Measurements from ENCODE around the gene PLEKHA5.
"Not testable (repeated sequence)": the region's sequence is repeated elsewhere in the genome, so short reads cannot be mapped to it uniquely, and the experiment has no call there.

Gene PLEKHA5

DNA sequence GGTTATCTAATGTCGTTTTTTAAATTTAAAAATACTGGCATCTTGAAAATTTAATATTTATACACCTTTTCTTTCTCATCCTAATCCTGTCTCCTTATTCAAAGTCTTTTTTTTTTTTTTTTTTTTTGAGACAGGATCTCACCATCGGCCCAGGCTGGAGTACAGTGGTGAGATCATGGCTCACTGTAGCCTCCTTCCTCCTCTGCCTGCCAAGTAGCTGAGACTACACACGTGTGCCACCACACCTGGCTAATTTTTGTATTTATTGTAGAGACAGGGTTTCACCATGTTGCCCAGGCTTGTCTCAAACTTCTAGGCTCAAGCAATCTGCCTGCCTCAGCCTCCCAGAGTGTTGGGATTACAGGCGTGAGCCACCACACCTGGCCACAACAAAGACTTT, 221.3 kb downstream of the PLEKHA5 start:
- DNase-seq (ENCODE audit: low read depth), result not testable (repeated sequence)

GRCh38 chr12:19351346-19351745, 221.8 kb downstream of the PLEKHA5 start:
- DNase-seq (ENCODE audit: low read depth), result no peak

DNA sequence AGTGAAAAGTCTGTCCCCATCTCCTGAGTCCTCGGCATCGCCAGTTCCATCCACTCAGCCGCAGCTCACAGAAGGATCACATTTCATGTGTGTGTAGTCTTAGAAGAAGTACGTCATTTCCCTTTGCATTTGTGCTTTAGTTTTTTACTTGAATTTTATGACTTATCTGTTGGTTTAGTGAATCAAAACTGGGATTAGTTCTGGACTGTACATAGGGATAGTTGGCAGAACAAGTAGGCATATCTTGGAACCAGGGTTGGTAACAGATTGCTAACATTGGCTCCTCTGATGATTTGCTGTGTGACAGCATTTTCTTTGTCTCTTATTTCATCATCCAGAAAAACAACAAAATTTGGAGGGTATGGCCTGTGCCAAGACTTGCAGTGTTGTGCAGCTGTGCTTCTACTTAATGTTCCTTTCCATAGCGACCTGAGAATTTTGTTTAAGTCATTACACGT, 240.2 kb downstream of the PLEKHA5 start:
- DNase-seq (ENCODE audit: low read depth), result no peak

DNA sequence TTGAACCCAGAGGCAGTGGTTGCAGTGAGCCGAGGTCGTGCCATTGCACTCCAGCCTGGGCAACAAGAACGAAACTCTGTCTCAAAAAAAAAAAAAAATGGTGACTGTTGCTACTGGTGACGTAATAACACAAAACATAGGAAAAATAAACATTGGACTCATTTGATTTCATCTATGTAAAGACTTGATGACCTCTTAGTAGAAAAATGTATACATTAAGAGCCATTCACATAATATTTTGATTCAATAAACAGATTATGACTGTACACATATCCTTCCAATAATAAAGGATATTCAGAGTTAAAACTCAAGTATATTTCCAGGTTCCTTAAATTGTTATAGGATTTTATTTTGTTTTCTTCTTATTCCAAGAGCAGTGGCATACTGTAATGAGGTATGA, 244.1 kb downstream of the PLEKHA5 start:
- DNase-seq (ENCODE audit: low read depth), result no peak

- no peak for DNase-seq (ENCODE audit: low read depth)
These were observed 246.4 kb downstream of the PLEKHA5 start for GRCh38 chr12:19375888-19376287.

- no peak for DNase-seq (ENCODE audit: low read depth)
These were observed 247.2 kb downstream of the PLEKHA5 start for GRCh38 chr12:19376691-19377090.

- DNase-seq (ENCODE audit: low read depth), result peak; percentile 22
These were observed 252.6 kb downstream of the PLEKHA5 start for GRCh38 chr12:19382111-19382526.

- DNase-seq (ENCODE audit: low read depth), result no peak
These were observed 253.0 kb downstream of the PLEKHA5 start for GRCh38 chr12:19382563-19382962.

DNA sequence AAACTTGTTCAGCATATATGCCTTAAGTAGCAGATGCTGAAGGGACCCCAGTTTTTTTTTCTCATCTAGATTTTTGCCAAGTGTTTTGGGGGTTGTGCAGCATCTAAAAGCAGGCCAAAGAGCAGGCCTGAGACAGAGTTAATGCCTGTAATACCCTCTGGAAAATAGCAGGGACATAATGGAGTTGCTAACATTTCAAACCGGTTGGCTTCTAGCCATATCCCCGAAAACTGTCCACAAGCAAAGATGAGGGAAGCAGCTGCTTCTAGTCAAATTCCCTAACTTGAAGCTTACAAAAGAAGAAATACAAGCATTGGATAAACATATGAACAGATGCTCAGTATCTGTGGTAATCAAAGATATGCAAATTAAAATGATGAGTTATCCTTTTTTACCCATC, 257.6 kb downstream of the PLEKHA5 start:
- DNase-seq (ENCODE audit: low read depth), result no peak

- DNase-seq (ENCODE audit: low read depth), result no peak
These were observed 258.6 kb downstream of the PLEKHA5 start for GRCh38 chr12:19388131-19388549.

DNA sequence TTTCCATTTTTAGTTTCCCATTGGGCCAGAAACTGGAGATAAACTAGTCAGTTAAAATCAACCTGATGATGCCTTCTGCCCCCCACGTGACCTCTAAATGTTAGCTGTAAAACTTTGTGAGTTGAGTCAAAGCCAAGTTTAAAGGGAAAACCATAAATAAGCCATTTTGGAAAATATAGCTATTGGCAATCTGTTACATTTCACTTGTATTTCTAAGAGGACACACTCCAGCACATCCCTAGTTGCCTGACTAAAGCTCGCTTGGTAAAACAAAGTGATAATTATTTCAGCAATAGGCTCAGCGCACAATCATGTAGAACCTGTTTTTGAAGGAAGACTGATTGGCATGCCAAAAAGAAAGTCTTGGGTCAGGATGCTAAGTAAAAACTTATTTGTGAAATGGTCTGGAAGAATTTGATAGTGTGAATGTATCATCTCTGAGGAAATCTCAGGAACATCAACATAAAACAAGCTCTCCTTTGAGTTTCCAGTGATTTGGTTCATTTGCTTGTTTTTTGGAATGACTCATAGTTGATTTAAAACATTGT, 260.6 kb downstream of the PLEKHA5 start:
- no peak for DNase-seq (ENCODE audit: low read depth)

- DNase-seq (ENCODE audit: low read depth), result not testable (repeated sequence)
These were observed 263.1 kb downstream of the PLEKHA5 start for GRCh38 chr12:19392644-19393043.

- no peak for DNase-seq (ENCODE audit: low read depth)
These were observed 264.9 kb downstream of the PLEKHA5 start for GRCh38 chr12:19394385-19394784.

GRCh38 chr12:19397534-19397933, 268.0 kb downstream of the PLEKHA5 start:
- DNase-seq (ENCODE audit: low read depth), result no peak

GRCh38 chr12:19398376-19399363, 269.1 kb downstream of the PLEKHA5 start:
- DNase-seq (ENCODE audit: low read depth), result no peak

DNA sequence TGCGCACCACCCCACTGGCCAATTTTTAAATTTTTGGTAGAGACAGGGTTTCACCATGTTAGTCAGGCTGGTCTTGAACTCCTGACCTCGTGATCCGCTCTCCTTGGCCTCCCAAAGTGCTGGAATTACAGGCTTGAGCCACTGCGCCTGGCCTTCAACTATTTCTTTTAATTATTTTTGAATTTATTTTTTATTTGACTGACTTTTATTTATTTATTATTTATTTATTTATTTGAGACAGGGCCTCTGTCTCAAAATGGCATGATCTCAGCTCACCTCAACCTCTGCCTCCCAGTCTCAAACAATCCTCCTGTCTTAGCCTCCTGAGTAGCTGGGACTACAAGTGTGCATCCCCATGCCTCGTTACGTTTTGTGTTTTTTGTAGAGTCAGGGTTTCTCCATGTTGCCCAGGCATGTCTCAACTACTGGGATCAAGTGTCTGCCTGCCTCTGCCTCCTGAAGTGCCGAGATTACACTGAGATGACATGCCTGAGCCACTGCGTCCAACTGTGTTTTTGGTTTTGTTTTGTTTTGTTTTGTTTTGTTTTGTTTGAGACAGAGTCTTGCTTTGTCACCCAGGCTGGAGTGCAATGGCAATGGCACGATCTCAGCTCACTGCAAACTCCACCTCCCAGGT, 271.2 kb downstream of the PLEKHA5 start:
- DNase-seq (ENCODE audit: low read depth), result not testable (repeated sequence)

- DNase-seq (ENCODE audit: low read depth), result no peak
These were observed 272.7 kb downstream of the PLEKHA5 start for GRCh38 chr12:19402211-19402610.

GRCh38 chr12:19402743-19403431, 273.4 kb downstream of the PLEKHA5 start:
- no peak for DNase-seq (ENCODE audit: low read depth)

DNA sequence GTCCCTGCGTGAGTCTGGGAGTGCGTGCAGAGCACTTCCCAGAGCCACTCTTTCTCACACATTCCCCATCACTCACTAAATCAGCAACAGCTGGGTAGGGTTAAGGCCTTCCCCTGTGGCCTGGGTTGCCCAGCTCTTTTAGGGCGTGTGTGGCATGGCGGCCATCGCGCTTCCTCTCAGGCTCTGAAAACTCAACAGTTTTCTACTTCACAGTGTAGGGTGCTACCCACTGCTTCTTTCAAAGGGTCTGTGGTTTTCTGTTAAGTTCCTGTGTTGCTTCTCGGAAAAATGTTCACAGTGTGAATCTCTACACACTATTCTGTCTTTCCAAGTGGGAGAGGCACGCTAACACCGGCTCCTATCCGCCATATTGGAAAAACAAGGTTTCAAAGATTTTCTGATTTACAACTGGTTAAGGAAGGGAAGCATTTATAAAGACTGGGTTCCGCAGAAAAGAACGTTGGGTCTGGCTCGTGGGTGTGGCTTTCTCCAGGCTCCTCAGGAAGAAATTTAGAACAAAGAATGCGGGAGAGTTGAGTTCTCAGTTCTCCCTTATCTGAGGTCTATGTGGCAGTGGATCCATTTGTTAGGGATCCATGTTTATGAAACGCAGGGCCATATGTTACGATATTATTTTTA, 274.8 kb downstream of the PLEKHA5 start:
- no peak for DNase-seq (ENCODE audit: low read depth)

- DNase-seq (ENCODE audit: low read depth), result no peak
These were observed 279.8 kb downstream of the PLEKHA5 start for GRCh38 chr12:19409376-19409775.

DNA sequence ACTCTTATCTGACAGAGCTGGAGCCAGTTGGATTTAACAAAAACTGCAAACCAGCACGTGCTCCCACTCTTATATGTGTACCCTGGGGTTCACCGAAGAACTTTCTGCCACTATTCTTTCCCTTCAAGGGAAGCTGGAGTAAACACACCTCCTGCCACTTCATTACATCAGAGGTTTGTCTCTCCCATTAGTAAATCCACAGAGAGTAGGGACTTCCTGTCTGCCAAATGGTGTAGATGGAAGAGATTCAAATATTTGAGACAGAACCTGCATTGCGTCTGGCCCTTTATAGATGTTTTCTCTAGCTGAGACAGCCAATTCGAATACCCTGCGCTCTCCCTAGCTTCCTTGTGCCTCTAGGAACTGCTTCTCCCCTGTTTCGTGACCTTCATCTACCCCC, 280.7 kb downstream of the PLEKHA5 start:
- no peak for DNase-seq (ENCODE audit: low read depth)

All from stimulated activated CD8-positive, alpha-beta memory T cell treated with anti-CD3 and anti-CD28 coated beads, Interleukin-4, amount 100 ng/mL, for 24 hours (primary cell).